LNCaP clone FGC (cell line): ENCODE measurements around the gene SORBS1.

Experiments
- DNase-seq: peaks from one replicate; pipeline ENCODE4 v3.0.0-alpha.2; 2011; ENCODE audit warnings: low read depth
- H3K4me3 ChIP-seq: 2 replicates; pipeline ENCODE4 v1.5.1; 2011; ENCODE audit warnings: mild to moderate bottlenecking, low read depth, low read length, control low read depth
- CTCF ChIP-seq: IDR thresholded peaks from 2 replicates; pipeline ENCODE4 v1.5.1; 2012; ENCODE audit warnings: mild to moderate bottlenecking; ENCODE audit not compliant: control insufficient read depth, insufficient read depth; ENCODE audit errors: extremely low read depth

SORBS1 gene

GRCh38 chr10:95600158-95600557 is 39.0 kb upstream of the SORBS1 start:
- no peak overlapping the region for H3K4me3 ChIP-seq
- DNase-seq: no peak
- TF ChIP-seq CTCF: no peak

- TF ChIP-seq CTCF: no peak
- H3K4me3 ChIP-seq: no peak overlapping the region
- no peak for DNase-seq
These were observed 36.6 kb upstream of the SORBS1 start for GRCh38 chr10:95597788-95598187.

GRCh38 chr10:95588025-95588424 is 26.9 kb upstream of the SORBS1 start:
- DNase-seq: no peak
- no peak overlapping the region for H3K4me3 ChIP-seq

GRCh38 chr10:95579835-95580535 is 18.8 kb upstream of the SORBS1 start:
- no peak for TF ChIP-seq CTCF
- no peak for DNase-seq
- H3K4me3 ChIP-seq: no peak overlapping the region

More at GRCh38 chr10:95588025-95588424, 26.9 kb upstream of the SORBS1 start:
- TF ChIP-seq CTCF: no peak

- H3K4me3 ChIP-seq: no peak overlapping the region
- no peak for TF ChIP-seq CTCF
- no peak for DNase-seq
These were observed 18.1 kb upstream of the SORBS1 start for GRCh38 chr10:95579292-95579691.

GRCh38 chr10:95578619-95579018 is 17.4 kb upstream of the SORBS1 start:
- no peak for TF ChIP-seq CTCF
- H3K4me3 ChIP-seq: no peak overlapping the region
- no peak for DNase-seq
